ENCODE data around the gene STOML1.

DNA sequence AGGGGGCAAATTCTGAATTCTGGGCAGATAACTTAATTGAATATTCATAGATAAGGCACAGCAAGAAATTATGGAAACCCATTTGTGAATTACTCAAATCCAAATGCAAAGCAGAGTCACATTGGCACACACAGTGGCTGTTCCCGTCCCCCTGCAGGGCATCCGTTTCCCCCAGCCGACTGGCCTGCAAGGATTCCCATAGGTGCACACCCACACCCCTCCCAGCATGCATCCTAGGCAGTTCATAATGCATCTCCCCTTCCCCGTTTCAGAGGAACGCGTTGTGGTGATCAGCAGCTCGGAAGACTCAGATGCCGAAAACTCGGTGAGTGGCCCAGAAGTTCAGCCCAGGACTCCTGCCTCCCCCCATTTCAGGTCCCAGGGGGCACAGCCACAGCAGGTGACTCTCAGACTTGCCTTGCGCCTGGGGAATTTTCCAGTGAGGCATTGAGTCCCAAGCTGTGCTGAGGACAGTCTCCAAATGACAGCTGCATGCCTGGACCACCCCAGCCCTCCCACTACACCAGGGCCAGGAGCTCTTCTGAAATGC, 42.2 kb upstream of the STOML1 start:
- TF ChIP-seq, protein P1, sequence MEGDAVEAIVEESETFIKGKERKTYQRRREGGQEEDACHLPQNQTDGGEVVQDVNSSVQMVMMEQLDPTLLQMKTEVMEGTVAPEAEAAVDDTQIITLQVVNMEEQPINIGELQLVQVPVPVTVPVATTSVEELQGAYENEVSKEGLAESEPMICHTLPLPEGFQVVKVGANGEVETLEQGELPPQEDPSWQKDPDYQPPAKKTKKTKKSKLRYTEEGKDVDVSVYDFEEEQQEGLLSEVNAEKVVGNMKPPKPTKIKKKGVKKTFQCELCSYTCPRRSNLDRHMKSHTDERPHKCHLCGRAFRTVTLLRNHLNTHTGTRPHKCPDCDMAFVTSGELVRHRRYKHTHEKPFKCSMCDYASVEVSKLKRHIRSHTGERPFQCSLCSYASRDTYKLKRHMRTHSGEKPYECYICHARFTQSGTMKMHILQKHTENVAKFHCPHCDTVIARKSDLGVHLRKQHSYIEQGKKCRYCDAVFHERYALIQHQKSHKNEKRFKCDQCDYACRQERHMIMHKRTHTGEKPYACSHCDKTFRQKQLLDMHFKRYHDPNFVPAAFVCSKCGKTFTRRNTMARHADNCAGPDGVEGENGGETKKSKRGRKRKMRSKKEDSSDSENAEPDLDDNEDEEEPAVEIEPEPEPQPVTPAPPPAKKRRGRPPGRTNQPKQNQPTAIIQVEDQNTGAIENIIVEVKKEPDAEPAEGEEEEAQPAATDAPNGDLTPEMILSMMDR (IDR thresholded peaks at IDR 0.05): no peak
- no peak for TF ChIP-seq ESRRA (CRISPR knock-in tag; IDR thresholded peaks at IDR 0.05; ENCODE audit: borderline replicate concordance)

All from WTC11 (cell line).